ENCODE measurements around the gene FGF9.

Gene FGF9

DNA sequence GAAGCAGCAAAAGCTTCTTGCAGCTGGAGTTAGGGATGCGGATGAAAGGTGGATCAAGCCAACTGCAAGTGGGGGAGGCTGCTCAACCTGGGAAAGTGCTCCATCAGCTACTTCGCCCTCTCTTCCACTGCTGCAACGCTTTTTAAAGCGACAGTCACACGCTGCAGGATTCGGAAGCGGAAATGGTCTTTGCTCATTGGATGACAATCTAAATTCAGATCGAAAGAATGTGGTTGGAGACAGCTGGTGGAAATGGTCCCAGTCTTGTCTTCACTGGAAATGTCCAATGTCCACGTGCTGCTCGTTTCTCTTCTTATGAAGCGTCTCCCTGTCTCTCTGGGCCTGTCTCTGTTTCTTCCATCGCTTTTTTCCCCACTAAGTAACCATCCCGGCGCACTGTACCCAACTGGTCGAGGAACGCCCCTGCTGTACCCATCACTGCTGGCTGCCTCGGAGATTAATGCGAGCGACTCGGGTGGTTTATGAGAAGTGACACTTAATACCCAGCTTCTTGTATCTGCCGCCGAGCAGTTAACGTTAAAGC is 2.1 kb upstream of the FGF9 start:
- TF ChIP-seq RARB (CRISPR knock-in tag; IDR thresholded peaks at IDR 0.05): no peak
- no peak for TF ChIP-seq ISL1 (CRISPR knock-in tag; IDR thresholded peaks at IDR 0.05)
- TF ChIP-seq ZC3H10 (CRISPR knock-in tag; IDR thresholded peaks at IDR 0.05): no peak
- TF ChIP-seq, protein P1, sequence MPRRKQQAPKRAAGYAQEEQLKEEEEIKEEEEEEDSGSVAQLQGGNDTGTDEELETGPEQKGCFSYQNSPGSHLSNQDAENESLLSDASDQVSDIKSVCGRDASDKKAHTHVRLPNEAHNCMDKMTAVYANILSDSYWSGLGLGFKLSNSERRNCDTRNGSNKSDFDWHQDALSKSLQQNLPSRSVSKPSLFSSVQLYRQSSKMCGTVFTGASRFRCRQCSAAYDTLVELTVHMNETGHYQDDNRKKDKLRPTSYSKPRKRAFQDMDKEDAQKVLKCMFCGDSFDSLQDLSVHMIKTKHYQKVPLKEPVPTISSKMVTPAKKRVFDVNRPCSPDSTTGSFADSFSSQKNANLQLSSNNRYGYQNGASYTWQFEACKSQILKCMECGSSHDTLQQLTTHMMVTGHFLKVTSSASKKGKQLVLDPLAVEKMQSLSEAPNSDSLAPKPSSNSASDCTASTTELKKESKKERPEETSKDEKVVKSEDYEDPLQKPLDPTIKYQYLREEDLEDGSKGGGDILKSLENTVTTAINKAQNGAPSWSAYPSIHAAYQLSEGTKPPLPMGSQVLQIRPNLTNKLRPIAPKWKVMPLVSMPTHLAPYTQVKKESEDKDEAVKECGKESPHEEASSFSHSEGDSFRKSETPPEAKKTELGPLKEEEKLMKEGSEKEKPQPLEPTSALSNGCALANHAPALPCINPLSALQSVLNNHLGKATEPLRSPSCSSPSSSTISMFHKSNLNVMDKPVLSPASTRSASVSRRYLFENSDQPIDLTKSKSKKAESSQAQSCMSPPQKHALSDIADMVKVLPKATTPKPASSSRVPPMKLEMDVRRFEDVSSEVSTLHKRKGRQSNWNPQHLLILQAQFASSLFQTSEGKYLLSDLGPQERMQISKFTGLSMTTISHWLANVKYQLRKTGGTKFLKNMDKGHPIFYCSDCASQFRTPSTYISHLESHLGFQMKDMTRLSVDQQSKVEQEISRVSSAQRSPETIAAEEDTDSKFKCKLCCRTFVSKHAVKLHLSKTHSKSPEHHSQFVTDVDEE (CRISPR knock-in tag; IDR thresholded peaks at IDR 0.05): no peak
- TF ChIP-seq, protein P2, sequence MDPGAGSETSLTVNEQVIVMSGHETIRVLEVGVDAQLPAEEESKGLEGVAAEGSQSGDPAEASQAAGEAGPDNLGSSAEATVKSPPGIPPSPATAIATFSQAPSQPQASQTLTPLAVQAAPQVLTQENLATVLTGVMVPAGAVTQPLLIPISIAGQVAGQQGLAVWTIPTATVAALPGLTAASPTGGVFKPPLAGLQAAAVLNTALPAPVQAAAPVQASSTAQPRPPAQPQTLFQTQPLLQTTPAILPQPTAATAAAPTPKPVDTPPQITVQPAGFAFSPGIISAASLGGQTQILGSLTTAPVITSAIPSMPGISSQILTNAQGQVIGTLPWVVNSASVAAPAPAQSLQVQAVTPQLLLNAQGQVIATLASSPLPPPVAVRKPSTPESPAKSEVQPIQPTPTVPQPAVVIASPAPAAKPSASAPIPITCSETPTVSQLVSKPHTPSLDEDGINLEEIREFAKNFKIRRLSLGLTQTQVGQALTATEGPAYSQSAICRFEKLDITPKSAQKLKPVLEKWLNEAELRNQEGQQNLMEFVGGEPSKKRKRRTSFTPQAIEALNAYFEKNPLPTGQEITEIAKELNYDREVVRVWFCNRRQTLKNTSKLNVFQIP (CRISPR knock-in tag; IDR thresholded peaks at IDR 0.05; ENCODE audit: borderline replicate concordance, low read depth): no peak
- TF ChIP-seq CSDC2 (CRISPR knock-in tag; IDR thresholded peaks at IDR 0.05): no peak
- no peak for TF ChIP-seq SNAI2 (CRISPR knock-in tag; IDR thresholded peaks at IDR 0.05)
- TF ChIP-seq, protein P3, sequence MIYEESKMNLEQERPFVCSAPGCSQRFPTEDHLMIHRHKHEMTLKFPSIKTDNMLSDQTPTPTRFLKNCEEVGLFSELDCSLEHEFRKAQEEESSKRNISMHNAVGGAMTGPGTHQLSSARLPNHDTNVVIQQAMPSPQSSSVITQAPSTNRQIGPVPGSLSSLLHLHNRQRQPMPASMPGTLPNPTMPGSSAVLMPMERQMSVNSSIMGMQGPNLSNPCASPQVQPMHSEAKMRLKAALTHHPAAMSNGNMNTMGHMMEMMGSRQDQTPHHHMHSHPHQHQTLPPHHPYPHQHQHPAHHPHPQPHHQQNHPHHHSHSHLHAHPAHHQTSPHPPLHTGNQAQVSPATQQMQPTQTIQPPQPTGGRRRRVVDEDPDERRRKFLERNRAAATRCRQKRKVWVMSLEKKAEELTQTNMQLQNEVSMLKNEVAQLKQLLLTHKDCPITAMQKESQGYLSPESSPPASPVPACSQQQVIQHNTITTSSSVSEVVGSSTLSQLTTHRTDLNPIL (CRISPR knock-in tag; IDR thresholded peaks at IDR 0.05; ENCODE audit: low read depth): no peak
- TF ChIP-seq BACH2 (CRISPR knock-in tag; IDR thresholded peaks at IDR 0.05; ENCODE audit: borderline replicate concordance): no peak
- TF ChIP-seq OSR1 (CRISPR knock-in tag; IDR thresholded peaks at IDR 0.05): no peak
- no peak for TF ChIP-seq ZNF565 (CRISPR knock-in tag; conservative IDR thresholded peaks at IDR 0.05; ENCODE audit: low read depth)
- TF ChIP-seq, protein P4, sequence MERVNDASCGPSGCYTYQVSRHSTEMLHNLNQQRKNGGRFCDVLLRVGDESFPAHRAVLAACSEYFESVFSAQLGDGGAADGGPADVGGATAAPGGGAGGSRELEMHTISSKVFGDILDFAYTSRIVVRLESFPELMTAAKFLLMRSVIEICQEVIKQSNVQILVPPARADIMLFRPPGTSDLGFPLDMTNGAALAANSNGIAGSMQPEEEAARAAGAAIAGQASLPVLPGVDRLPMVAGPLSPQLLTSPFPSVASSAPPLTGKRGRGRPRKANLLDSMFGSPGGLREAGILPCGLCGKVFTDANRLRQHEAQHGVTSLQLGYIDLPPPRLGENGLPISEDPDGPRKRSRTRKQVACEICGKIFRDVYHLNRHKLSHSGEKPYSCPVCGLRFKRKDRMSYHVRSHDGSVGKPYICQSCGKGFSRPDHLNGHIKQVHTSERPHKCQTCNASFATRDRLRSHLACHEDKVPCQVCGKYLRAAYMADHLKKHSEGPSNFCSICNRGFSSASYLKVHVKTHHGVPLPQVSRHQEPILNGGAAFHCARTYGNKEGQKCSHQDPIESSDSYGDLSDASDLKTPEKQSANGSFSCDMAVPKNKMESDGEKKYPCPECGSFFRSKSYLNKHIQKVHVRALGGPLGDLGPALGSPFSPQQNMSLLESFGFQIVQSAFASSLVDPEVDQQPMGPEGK (CRISPR knock-in tag; IDR thresholded peaks at IDR 0.05; ENCODE audit: borderline replicate concordance): no peak
- TF ChIP-seq, protein P5, sequence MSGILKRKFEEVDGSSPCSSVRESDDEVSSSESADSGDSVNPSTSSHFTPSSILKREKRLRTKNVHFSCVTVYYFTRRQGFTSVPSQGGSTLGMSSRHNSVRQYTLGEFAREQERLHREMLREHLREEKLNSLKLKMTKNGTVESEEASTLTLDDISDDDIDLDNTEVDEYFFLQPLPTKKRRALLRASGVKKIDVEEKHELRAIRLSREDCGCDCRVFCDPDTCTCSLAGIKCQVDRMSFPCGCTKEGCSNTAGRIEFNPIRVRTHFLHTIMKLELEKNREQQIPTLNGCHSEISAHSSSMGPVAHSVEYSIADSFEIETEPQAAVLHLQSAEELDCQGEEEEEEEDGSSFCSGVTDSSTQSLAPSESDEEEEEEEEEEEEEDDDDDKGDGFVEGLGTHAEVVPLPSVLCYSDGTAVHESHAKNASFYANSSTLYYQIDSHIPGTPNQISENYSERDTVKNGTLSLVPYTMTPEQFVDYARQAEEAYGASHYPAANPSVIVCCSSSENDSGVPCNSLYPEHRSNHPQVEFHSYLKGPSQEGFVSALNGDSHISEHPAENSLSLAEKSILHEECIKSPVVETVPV (CRISPR knock-in tag; IDR thresholded peaks at IDR 0.05): no peak
- no peak for TF ChIP-seq TCF4 (CRISPR knock-in tag; IDR thresholded peaks at IDR 0.05; ENCODE audit: borderline replicate concordance)
- no peak for TF ChIP-seq TOX (CRISPR knock-in tag; IDR thresholded peaks at IDR 0.05; ENCODE audit: borderline replicate concordance)
- no peak for TF ChIP-seq ARNTL (CRISPR knock-in tag; IDR thresholded peaks at IDR 0.05; ENCODE audit: borderline replicate concordance, low read depth)
- TF ChIP-seq ZFP30 (CRISPR knock-in tag; IDR thresholded peaks at IDR 0.05): no peak
- no peak for ATAC-seq

DNA sequence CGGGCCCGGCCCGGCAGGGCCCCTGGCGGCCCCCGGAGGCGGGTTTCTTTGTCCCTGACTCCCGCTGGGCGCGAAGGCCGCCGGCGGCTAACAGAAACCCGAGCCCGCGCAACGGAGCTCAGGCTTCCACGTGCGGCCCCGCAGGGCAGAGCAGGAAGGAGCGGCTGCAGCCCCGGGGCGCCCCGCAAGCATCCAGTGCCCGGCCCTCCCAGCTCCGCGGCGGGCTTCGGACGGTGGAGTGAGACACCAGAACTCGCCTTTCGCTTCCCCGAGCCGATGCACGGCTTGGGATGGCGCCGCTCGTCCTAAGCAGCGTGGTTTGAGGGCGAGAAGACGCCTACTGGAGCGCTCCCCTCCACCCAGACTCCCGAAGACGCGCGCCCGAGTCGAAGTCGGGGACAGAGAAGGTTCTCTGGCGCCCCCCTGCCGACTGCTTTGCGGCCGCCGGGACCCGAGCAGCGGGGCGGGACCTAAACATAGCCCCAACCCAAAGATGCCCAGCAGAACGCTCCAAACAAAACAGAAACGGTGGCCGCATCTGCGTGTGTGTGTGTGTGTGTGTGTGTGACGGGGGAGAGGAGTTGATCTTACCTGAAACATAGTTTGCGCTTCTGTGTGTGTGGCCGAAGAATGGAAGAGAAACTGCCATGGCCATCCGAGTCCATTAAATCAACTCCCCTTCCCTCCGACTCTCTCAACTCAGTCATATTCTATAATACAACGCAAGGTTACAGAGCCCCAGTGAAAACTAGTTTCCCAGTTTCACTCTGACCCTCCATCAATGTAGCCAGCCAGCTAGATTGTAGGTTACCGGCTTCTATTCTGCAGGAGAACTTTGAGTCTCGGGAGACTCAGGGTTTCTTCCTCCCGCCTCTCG is 629 bp upstream of the FGF9 start:
- ATAC-seq: peak; percentile 48
- TF ChIP-seq ESRRG (CRISPR knock-in tag; IDR thresholded peaks at IDR 0.05) (no peak), TOX (CRISPR knock-in tag; IDR thresholded peaks at IDR 0.05; ENCODE audit: borderline replicate concordance) (no peak), CSDC2 (CRISPR knock-in tag; IDR thresholded peaks at IDR 0.05) (no peak), SNAI2 (CRISPR knock-in tag; IDR thresholded peaks at IDR 0.05) (no peak), ZC3H10 (CRISPR knock-in tag; IDR thresholded peaks at IDR 0.05) (no peak), ZFP30 (CRISPR knock-in tag; IDR thresholded peaks at IDR 0.05) (no peak), PPARA (CRISPR knock-in tag; IDR thresholded peaks at IDR 0.05; ENCODE audit: borderline replicate concordance) (no peak), BACH2 (CRISPR knock-in tag; IDR thresholded peaks at IDR 0.05; ENCODE audit: borderline replicate concordance) (no peak), RARB (CRISPR knock-in tag; IDR thresholded peaks at IDR 0.05) (no peak)
- TF ChIP-seq, protein P5 (CRISPR knock-in tag; IDR thresholded peaks at IDR 0.05): no peak
- TF ChIP-seq, protein P1 (CRISPR knock-in tag; IDR thresholded peaks at IDR 0.05): no peak
